WERI-Rb-1 (cell line): Measurements from ENCODE around the gene TGIF2.
A peak's percentile ranks its signal among the peaks of the same experiment; 100 is the strongest.

Experiments
- DNase-seq: peaks from one replicate; pipeline ENCODE4 v3.0.0-alpha.2; 2020
- H3K27ac ChIP-seq: fragments of 250-450 bp; sonication (Bioruptor Pico); 2 replicates; pipeline ENCODE4 v1.5.1; 2020; ENCODE audit warnings: mild to moderate bottlenecking, moderate library complexity
- H3K27me3 ChIP-seq: fragments of 250-450 bp; sonication (Bioruptor Pico); 2 replicates; pipeline ENCODE4 v1.5.1; 2021; ENCODE audit warnings: mild to moderate bottlenecking, low read depth, moderate library complexity; ENCODE audit not compliant: insufficient read depth, severe bottlenecking
- H3K36me3 ChIP-seq: fragments of 250-450 bp; sonication (Bioruptor Pico); 2 replicates; pipeline ENCODE4 v1.5.1; 2020; ENCODE audit warnings: mild to moderate bottlenecking, moderate library complexity
- H3K4me3 ChIP-seq: 2 replicates; pipeline ENCODE4 v1.5.1; 2011; ENCODE audit warnings: low read depth, mild to moderate bottlenecking, control low read depth, low read length
- H3K9me3 ChIP-seq: fragments of 250-450 bp; sonication (Bioruptor Pico); 2 replicates; pipeline ENCODE4 v1.5.1; 2021; ENCODE audit warnings: mild to moderate bottlenecking, moderate library complexity; ENCODE audit not compliant: severe bottlenecking
- TF ChIP-seq, protein P1 (sequence below): IDR thresholded peaks from 2 replicates; pipeline ENCODE4 v1.5.1; 2011; ENCODE audit warnings: low read depth, mild to moderate bottlenecking, control low read depth, inconsistent platforms, low read length

TGIF2 gene

GRCh38 chr20:36546111-36546736 is 27.2 kb upstream of the TGIF2 start:
- Histone ChIP-seq H3K27me3 (no peaks in the 10 kb centered on the region), H3K9me3 (no peaks in the 10 kb centered on the region), H3K4me3 (no peak overlapping the region), H3K36me3 (no peaks in the 10 kb centered on the region), H3K27ac (no peak overlapping the region)
- DNase-seq = no peak
- TF ChIP-seq, protein P1, sequence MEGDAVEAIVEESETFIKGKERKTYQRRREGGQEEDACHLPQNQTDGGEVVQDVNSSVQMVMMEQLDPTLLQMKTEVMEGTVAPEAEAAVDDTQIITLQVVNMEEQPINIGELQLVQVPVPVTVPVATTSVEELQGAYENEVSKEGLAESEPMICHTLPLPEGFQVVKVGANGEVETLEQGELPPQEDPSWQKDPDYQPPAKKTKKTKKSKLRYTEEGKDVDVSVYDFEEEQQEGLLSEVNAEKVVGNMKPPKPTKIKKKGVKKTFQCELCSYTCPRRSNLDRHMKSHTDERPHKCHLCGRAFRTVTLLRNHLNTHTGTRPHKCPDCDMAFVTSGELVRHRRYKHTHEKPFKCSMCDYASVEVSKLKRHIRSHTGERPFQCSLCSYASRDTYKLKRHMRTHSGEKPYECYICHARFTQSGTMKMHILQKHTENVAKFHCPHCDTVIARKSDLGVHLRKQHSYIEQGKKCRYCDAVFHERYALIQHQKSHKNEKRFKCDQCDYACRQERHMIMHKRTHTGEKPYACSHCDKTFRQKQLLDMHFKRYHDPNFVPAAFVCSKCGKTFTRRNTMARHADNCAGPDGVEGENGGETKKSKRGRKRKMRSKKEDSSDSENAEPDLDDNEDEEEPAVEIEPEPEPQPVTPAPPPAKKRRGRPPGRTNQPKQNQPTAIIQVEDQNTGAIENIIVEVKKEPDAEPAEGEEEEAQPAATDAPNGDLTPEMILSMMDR = no peak

DNA sequence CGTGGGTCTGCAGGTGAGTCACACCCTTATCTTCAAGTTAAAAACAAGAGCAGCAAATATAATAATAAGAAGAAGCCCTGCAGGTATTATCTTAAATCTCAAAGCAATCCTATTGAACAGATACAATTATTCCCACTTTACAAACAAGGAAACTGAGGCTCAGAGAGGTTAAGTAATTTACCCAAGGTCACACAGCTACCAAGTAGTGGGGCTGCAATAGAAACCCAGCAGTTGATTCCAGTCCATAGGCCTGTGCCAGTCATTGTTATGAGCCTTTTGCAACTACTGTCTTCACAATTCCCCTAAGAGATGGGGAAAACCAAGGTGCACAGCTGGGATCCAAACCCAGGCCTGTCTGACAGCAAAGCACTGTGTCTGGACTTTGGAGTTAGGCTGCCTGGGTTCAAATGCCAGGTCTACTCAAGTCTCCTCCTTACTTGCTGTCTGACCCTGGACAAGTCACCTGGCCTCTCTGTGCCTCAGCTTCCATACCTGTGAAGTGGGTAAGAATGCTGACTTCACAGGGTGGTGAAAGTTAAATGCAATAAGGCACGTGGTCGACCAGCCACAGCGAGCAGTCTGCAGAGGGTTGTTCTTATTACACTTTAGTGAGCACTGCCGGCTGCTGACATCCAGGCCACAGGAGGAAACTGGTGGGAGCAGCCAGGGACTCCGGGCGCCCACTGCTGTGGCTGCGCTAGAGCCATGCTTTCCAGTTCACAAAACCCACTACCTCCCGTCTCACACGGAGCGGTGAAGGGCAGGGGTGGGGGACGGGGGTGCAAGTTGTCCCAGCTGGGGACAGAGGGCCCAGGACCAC is 26.0 kb upstream of the TGIF2 start:
- TF ChIP-seq, protein P1 = no peak
- no peak for DNase-seq
- Histone ChIP-seq H3K27me3 (no peaks in the 10 kb centered on the region), H3K27ac (no peak overlapping the region), H3K9me3 (no peaks in the 10 kb centered on the region), H3K4me3 (no peak overlapping the region), H3K36me3 (no peaks in the 10 kb centered on the region)

DNA sequence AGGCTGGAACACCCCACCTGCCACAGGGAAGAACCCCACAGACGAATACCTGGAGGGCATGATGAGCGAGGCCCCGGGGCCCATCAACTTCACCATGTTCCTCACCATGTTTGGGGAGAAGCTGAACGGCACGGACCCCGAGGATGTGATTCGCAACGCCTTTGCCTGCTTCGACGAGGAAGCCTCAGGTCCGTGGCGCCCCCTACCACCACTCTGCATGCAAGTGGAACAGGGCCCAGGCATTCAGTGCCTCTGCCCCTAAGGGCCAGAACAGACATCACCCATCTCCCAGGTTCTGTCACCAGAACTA is 25.4 kb upstream of the TGIF2 start:
- peak; percentile 65 for DNase-seq
- no peaks in the 10 kb centered on the region for H3K27me3 ChIP-seq
- H3K4me3 ChIP-seq = no peak overlapping the region
- H3K9me3 ChIP-seq = no peaks in the 10 kb centered on the region
- TF ChIP-seq, protein P1 = peak; percentile 65
- no peak overlapping the region for H3K27ac ChIP-seq
- H3K36me3 ChIP-seq = no peaks in the 10 kb centered on the region

GRCh38 chr20:36548704-36549627 is 24.4 kb upstream of the TGIF2 start:
- TF ChIP-seq, protein P1 = no peak
- H3K27ac ChIP-seq = no peak overlapping the region
- DNase-seq = no peak
- no peaks in the 10 kb centered on the region for H3K27me3 ChIP-seq
- H3K36me3 ChIP-seq = no peaks in the 10 kb centered on the region
- H3K4me3 ChIP-seq = no peak overlapping the region
- no peaks in the 10 kb centered on the region for H3K9me3 ChIP-seq

- Histone ChIP-seq H3K4me3 (no peak overlapping the region), H3K27me3 (no peaks in the 10 kb centered on the region), H3K36me3 (no peaks in the 10 kb centered on the region), H3K9me3 (no peaks in the 10 kb centered on the region), H3K27ac (no peak overlapping the region)
- DNase-seq = no peak
- TF ChIP-seq, protein P1 = no peak
Observed at GRCh38 chr20:36549628-36549941, 23.8 kb upstream of the TGIF2 start.
